Endothelial cell of umbilical vein (primary cell): Measurements from ENCODE around the gene PHPT1.

Experiments
- CTCF ChIP-seq, 2 donors: IDR thresholded peaks; 1 replicate in 1 of 2; 2 replicates in 1 of 2; pipeline ENCODE4 v1.5.1; 2011; ENCODE audit warnings: low read length in 2 of 2, mild to moderate bottlenecking in 2 of 2, moderate library complexity in 2 of 2, control low read depth in 1 of 2, inconsistent platforms in 1 of 2, low read depth in 1 of 2; ENCODE audit not compliant: insufficient read depth in 1 of 2; ENCODE audit errors: extremely low read depth in 1 of 2
- EZH2 ChIP-seq: IDR thresholded peaks from 2 replicates; pipeline ENCODE4 v1.6.1; 2012; ENCODE audit warnings: borderline replicate concordance, low read depth, mild to moderate bottlenecking, moderate library complexity, low read length, inconsistent platforms; ENCODE audit not compliant: severe bottlenecking
- GATA2 ChIP-seq: IDR thresholded peaks from 2 replicates; pipeline ENCODE4 v1.7.0; 2011; ENCODE audit warnings: low read depth, mild to moderate bottlenecking, moderate library complexity, mixed read lengths, low read length; ENCODE audit not compliant: insufficient read length, insufficient read depth
- JUN ChIP-seq: IDR thresholded peaks from 2 replicates; pipeline ENCODE4 v1.6.1; 2011; ENCODE audit warnings: borderline replicate concordance, low read depth; ENCODE audit not compliant: insufficient read length, insufficient read depth
- MAX ChIP-seq: IDR thresholded peaks from 2 replicates; pipeline ENCODE4 v1.6.1; 2011; ENCODE audit not compliant: insufficient read depth, insufficient read length
- MYC ChIP-seq: IDR thresholded peaks from one replicate; pipeline ENCODE4 v1.6.1; 2011; ENCODE audit warnings: mild to moderate bottlenecking, low read depth, low read length
- POLR2A ChIP-seq: IDR thresholded peaks from 2 replicates; pipeline ENCODE4 v1.6.1; 2012; ENCODE audit warnings: low read depth, mild to moderate bottlenecking, control low read depth, low read length
- POLR2AphosphoS5 ChIP-seq: IDR thresholded peaks from 2 replicates; pipeline ENCODE4 v1.6.1; 2012; ENCODE audit warnings: low read depth, mild to moderate bottlenecking, control low read depth, low read length, moderate library complexity; ENCODE audit not compliant: insufficient read depth

GRCh38 chr9:136857581-136858412 is 8.6 kb downstream of the PHPT1 start:
- TF ChIP-seq POLR2A: no peak
- no peak for TF ChIP-seq CTCF (IDR thresholded peaks at IDR 0.05; ENCODE audit: extremely low read depth in 1 of 2, insufficient read depth in 1 of 2, low read depth in 1 of 2, low read length in 2 of 2)
- TF ChIP-seq MAX: no peak
- no peak for TF ChIP-seq JUN
- peak; percentile 10 for TF ChIP-seq POLR2AphosphoS5
- TF ChIP-seq EZH2: no peak
- TF ChIP-seq MYC: no peak
- no peak for TF ChIP-seq GATA2
